HepG2 (cell line): Measurements from ENCODE around the gene PLCXD3. TPM values are rescaled to one million over a fixed set of nuclear protein-coding genes. Genes with fewer than 3 reads are reported as not detected.

Source experiments
- ATAC-seq: fragments of 200-7000 bp; cut with Tn5 transposase; 3 replicates; pipeline ENCODE4 v1.9.1; 2020; ENCODE audit warnings: mild to moderate bottlenecking, moderate library complexity
- BruUV-seq: library from RNA; stranded (reverse); fragments of 400-500 nt; replicated peaks from 2 replicates; lab custom pipeline; 2021; lab: Mats Ljungman, UMichigan
- CTCF ChIA-PET: fragments of 300-600 bp; formaldehyde crosslinking; extraction: SDS; loops from one replicate; lab custom pipeline; 2021; ENCODE audit warnings: low total read pairs, inconsistent platforms, low intra/inter-chr PET ratio; lab: Yijun Ruan, JAX
- POLR2A ChIA-PET: fragments of 350-600 bp; sonication (Branson Sonifier 250); formaldehyde crosslinking; loops from one replicate; lab custom pipeline; 2020; ENCODE audit warnings: antibody characterized with exemption, inconsistent platforms; lab: Yijun Ruan, JAX
- DNase-seq: peaks from one replicate; pipeline ENCODE4 v3.0.0-alpha.2; 2015; ENCODE audit warnings: low spot score
- FAIRE-seq: peaks from 3 replicates; lab custom pipeline; 2011; peaks lifted over from hg19 to GRCh38; lab: Jason Lieb, UNC
- H2AFZ ChIP-seq: one replicate; pipeline ENCODE4 v1.6.1; 2011; ENCODE audit warnings: low read length, inconsistent platforms
- H3K27ac ChIP-seq: fragments of 300-600 bp; 3 replicates; pipeline ENCODE4 v1.8.0; 2011; ENCODE audit warnings: mixed run types, mild to moderate bottlenecking, mixed read lengths, low read length, inconsistent platforms; ENCODE audit not compliant: insufficient read depth; ENCODE audit errors: extremely low read length
- H3K27me3 ChIP-seq, 2 experiments: fragments of 200-600 bp in 1 of 2; 2 replicates in 1 of 2; 3 replicates in 1 of 2; pipeline versions ENCODE4 v1.6.0 to v1.8.0; 2011; ENCODE audit warnings: low read length in 2 of 2, mild to moderate bottlenecking in 2 of 2, moderate library complexity in 2 of 2, inconsistent platforms in 1 of 2; ENCODE audit not compliant: insufficient read depth in 2 of 2, control insufficient read depth in 1 of 2
- H3K36me3 ChIP-seq, 2 experiments: fragments of 200-600 bp in 1 of 2; replicated peaks in 1 of 2; 2 replicates in 1 of 2; 3 replicates in 1 of 2; pipeline versions ENCODE4 v1.5.1 to v1.8.0; 2011; ENCODE audit warnings: low read length in 2 of 2, inconsistent platforms in 1 of 2; ENCODE audit not compliant: insufficient read depth in 2 of 2, control insufficient read depth in 1 of 2
- H3K4me1 ChIP-seq: 2 replicates; pipeline ENCODE4 v1.5.1; 2012; ENCODE audit warnings: low read length, inconsistent platforms; ENCODE audit not compliant: insufficient read depth
- H3K4me2 ChIP-seq: 2 replicates; pipeline ENCODE4 v1.6.0; 2011; ENCODE audit warnings: low read depth, low read length, inconsistent platforms
- H3K4me3 ChIP-seq, 3 experiments: fragments of 200-600 bp in 1 of 3; sonication (generic), shearing (Covaris generic) in 1 of 3; replicated peaks in 1 of 3; 2 replicates each; pipeline ENCODE4 v1.5.1; 2011 to 2016; ENCODE audit warnings: low read length in 3 of 3, inconsistent platforms in 2 of 3, low read depth in 2 of 3, mild to moderate bottlenecking in 2 of 3, control low read depth in 1 of 3, mixed read lengths in 1 of 3; ENCODE audit not compliant: insufficient read depth in 1 of 3
- H3K79me2 ChIP-seq: one replicate; pipeline ENCODE4 v1.6.1; 2011; ENCODE audit warnings: low read length, inconsistent platforms; ENCODE audit not compliant: insufficient read depth
- H3K9ac ChIP-seq: 2 replicates; pipeline ENCODE4 v1.6.0; 2011; ENCODE audit warnings: mild to moderate bottlenecking, low read depth, low read length, inconsistent platforms; ENCODE audit not compliant: insufficient read depth
- H3K9me3 ChIP-seq: 2 replicates; pipeline ENCODE4 v1.5.1; 2012; ENCODE audit warnings: mild to moderate bottlenecking, low read length
- H4K20me1 ChIP-seq: 2 replicates; pipeline ENCODE4 v1.6.0; 2011; ENCODE audit warnings: inconsistent platforms, mild to moderate bottlenecking, low read length, moderate library complexity; ENCODE audit not compliant: insufficient read depth
- EP300 ChIP-seq, 3 experiments: sonication (generic) in 1 of 3; formaldehyde crosslinking in 1 of 3; IDR thresholded peaks; 2 replicates each; pipeline versions ENCODE4 v1.5.1 to v1.6.1; 2011 to 2020; ENCODE audit warnings: low read depth in 2 of 3, low read length in 2 of 3, borderline replicate concordance in 1 of 3, improper control_type of control experiment in 1 of 3, mild to moderate bottlenecking in 1 of 3, missing genetic modification reagents in 1 of 3, moderate library complexity in 1 of 3
- HNF1A ChIP-seq, 2 experiments: sonication (generic) in 1 of 2; formaldehyde crosslinking in 1 of 2; IDR thresholded peaks; 2 replicates each; pipeline versions ENCODE4 v1.4.0 to v1.6.1; 2016 to 2020; ENCODE audit warnings: borderline replicate concordance in 1 of 2, low read depth in 1 of 2, mild to moderate bottlenecking in 1 of 2, missing genetic modification reagents in 1 of 2
- HNF4A ChIP-seq: sonication (generic); formaldehyde crosslinking; IDR thresholded peaks from 2 replicates; pipeline ENCODE4 v1.4.0; 2020; ENCODE audit warnings: missing genetic modification reagents
- MATR3 ChIP-seq: sonication (generic); formaldehyde crosslinking; IDR thresholded peaks from 2 replicates; pipeline ENCODE4 v1.4.0; 2020; ENCODE audit warnings: missing genetic modification reagents
- NCOA2 ChIP-seq: sonication (generic); formaldehyde crosslinking; IDR thresholded peaks from 2 replicates; pipeline ENCODE4 v1.8.0; 2022; ENCODE audit warnings: inconsistent platforms
- RBFOX2 ChIP-seq: fragments of 200-400 bp; formaldehyde crosslinking; IDR thresholded peaks from 2 replicates; pipeline ENCODE4 v1.6.1; 2017; ENCODE audit warnings: low read depth, mild to moderate bottlenecking, low read length
- SOX13 ChIP-seq, 3 experiments: fragments of 450-650 bp in 1 of 3; sonication (generic) in 1 of 3; formaldehyde crosslinking in 1 of 3; IDR thresholded peaks in 2 of 3; conservative IDR thresholded peaks in 1 of 3; 2 replicates each; pipeline versions ENCODE4 v1.5.0 to v1.6.1; 2016 to 2020; ENCODE audit warnings: antibody characterized with exemption in 1 of 3, mild to moderate bottlenecking in 1 of 3, missing compliant biosample characterization in 1 of 3, missing genetic modification reagents in 1 of 3, moderate library complexity in 1 of 3
- TCF7 ChIP-seq: sonication (generic); IDR thresholded peaks from 2 replicates; pipeline ENCODE4 v1.6.1; 2016; ENCODE audit warnings: antibody characterized with exemption, low read depth
- ZNF333 ChIP-seq: sonication (generic); formaldehyde crosslinking; IDR thresholded peaks from 2 replicates; pipeline ENCODE4 v1.4.0; 2020; ENCODE audit warnings: mild to moderate bottlenecking, missing genetic modification reagents, borderline replicate concordance
- ZNF446 ChIP-seq: sonication (generic); formaldehyde crosslinking; IDR thresholded peaks from 2 replicates; pipeline ENCODE4 v1.5.0; 2020; ENCODE audit warnings: mild to moderate bottlenecking, missing genetic modification reagents
- WGBS: methylation state at CpG from one replicate; pipeline ENCODE4 v1.1.6; 2017; ENCODE audit warnings: low lambda C conversion rate; 5-methylcytosine and 5-hydroxymethylcytosine counted together
- in situ Hi-C: cut with HindIII; loops from 2 replicates; pipeline ENCODE4 v1.10.0; 2017; ENCODE audit warnings: low pct_unique_long_range_greater_than_20kb; ENCODE audit not compliant: extremely low pct_ligation_motif_present
- intact Hi-C: fragments of 100-400 bp; cut with micrococcal nuclease; formaldehyde crosslinking; loops from one replicate; pipeline ENCODE4 v1.10.0; 2022; ENCODE audit not compliant: unreplicated experiment
- polyA plus RNA-seq, 8 experiments: library from polyadenylated mRNA; depleted of rRNA in 3 of 8; stranded (reverse) in 7 of 8; unstranded in 1 of 8; fragments of >200 nt; fragmentation: Illumina TruSeq in 4 of 8; extraction: Trizol in 4 of 8; gene quantifications; 2 replicates each; pipeline versions ENCODE4 v1.2.1 to v1.2.3, GENCODE V29; 2011 to 2016; ENCODE audit warnings: low read depth in 4 of 8, missing spikeins in 1 of 8, mixed read lengths in 1 of 8; ENCODE audit not compliant: insufficient read depth in 1 of 8
- total RNA-seq, 5 experiments: library from RNA; depleted of rRNA; stranded (reverse); fragments of >200 nt; fragmentation: Illumina TruSeq; extraction: Trizol; gene quantifications; 2 replicates each; pipeline ENCODE4 v1.2.3, GENCODE V29; 2016; ENCODE audit warnings: low read depth in 1 of 5

PLCXD3 gene
- total and polyA plus RNA-seq, 2 of the 13 experiments (the other 11 are each of a cell fraction or from before 2014, with no cell fraction given) = not detected

- intact Hi-C loops = loop anchor here (1.0 to 10.0 kb wide), 2 partner anchors 412 to 502 kb away; no protein-coding TSS in a partner anchor
- Histone ChIP-seq H3K9me3 (no peaks in the 10 kb centered on the region), H3K27ac (no peak overlapping the region), H3K4me2 (no peak overlapping the region), H3K4me1 (peaks cover 44% of the 10 kb centered on the region), H2AFZ (no peak overlapping the region), H4K20me1 (no peaks in the 10 kb centered on the region), H3K4me3 (no peak overlapping the region), H3K79me2 (no peaks in the 10 kb centered on the region), H3K36me3 (no peaks in the 10 kb centered on the region), H3K9ac (no peak overlapping the region), H3K27me3 (no peaks in the 10 kb centered on the region)
- peak; percentile 70 for FAIRE-seq
- ChIA-PET POLR2A (no interaction called here), CTCF (no interaction called here)
- no peak for TF ChIP-seq MATR3
- no peak for TF ChIP-seq ZNF446 (CRISPR knock-in tag)
- peak; percentile 46; the same call in 1 of the 2 replicates for TF ChIP-seq NCOA2 (CRISPR knock-in tag)
- no peak for TF ChIP-seq SOX13 (IDR thresholded peaks at IDR 0.05)
- TF ChIP-seq SOX13 (CRISPR knock-in tag; conservative IDR thresholded peaks at IDR 0.05 in 1 of 2, IDR thresholded peaks at IDR 0.05 in 1 of 2) = peak in 1 of 2 experiments; percentile 54; a peak in 2 of 4 replicates
- TF ChIP-seq TCF7 = 0 out of 2 replicates have a peak, but pooled peaks have one; percentile 28
- TF ChIP-seq EP300 (IDR thresholded peaks at IDR 0.05; ENCODE audit: low read depth in 2 of 2, low read length in 2 of 2) = peak in 1 of 2 experiments; percentile 63; a peak in 1 of 4 replicates
- TF ChIP-seq EP300 (CRISPR knock-in tag; IDR thresholded peaks at IDR 0.05; ENCODE audit: borderline replicate concordance) = peak; percentile 51; the same call in 1 of the 2 replicates
- TF ChIP-seq ZNF333 (CRISPR knock-in tag) = no peak
- peak; percentile 50 for TF ChIP-seq HNF4A (CRISPR knock-in tag)
- TF ChIP-seq RBFOX2 = no peak
- peak; percentile 78 for TF ChIP-seq HNF1A (IDR thresholded peaks at IDR 0.05; ENCODE audit: low read depth)
- 0 out of 2 replicates have a peak, but pooled peaks have one; percentile 28 for TF ChIP-seq HNF1A (CRISPR knock-in tag; IDR thresholded peaks at IDR 0.05; ENCODE audit: borderline replicate concordance)
- 22% methylated on average over 1 of the region's 1 CpG for WGBS
- in situ Hi-C loops = no loop called here
- BruUV-seq = no TSS peak
- peak; percentile 23 for DNase-seq
- peak; percentile 74 for ATAC-seq
These were observed 104.0 kb downstream of the PLCXD3 start for GRCh38 chr5:41406424-41406823.
